Esophagus mucosa (tissue), 1 donor: ENCODE measurements around the gene CYB561D1. TPM values are rescaled to one million over a fixed set of nuclear protein-coding genes. Genes with fewer than 3 reads are reported as not detected.

Source experiments
- total RNA-seq: library from RNA; stranded (reverse); gene quantifications from one replicate; pipeline ENCODE4 v1.2.4, GENCODE V29; 2023
- donor health status: DM: yes; HTN: yes; CAD: no.

CYB561D1 gene
- total RNA-seq, 1 donor from 2014 or later = 7.2 TPM

Other genes starting within 250 kb of the CYB561D1 start
- gene CELSR2, start 244.6 kb upstream of the CYB561D1 start, total RNA-seq = 41.6 TPM
- 10.9 TPM for gene PSRC1, start 210.9 kb upstream of the CYB561D1 start, total RNA-seq
- 0.76 TPM for gene MYBPHL, start 187.1 kb upstream of the CYB561D1 start, total RNA-seq
- 60.6 TPM for gene SORT1, start 96.2 kb upstream of the CYB561D1 start, total RNA-seq
- 86.2 TPM for gene PSMA5, start 67.6 kb upstream of the CYB561D1 start, total RNA-seq
- gene SYPL2, start 27.5 kb upstream of the CYB561D1 start, total RNA-seq = not detected
- 2.7 TPM for gene ATXN7L2, start 10.2 kb upstream of the CYB561D1 start, total RNA-seq
- 1.2 TPM for gene AMIGO1, start 15.6 kb downstream of the CYB561D1 start, total RNA-seq
- gene GPR61, start 45.8 kb downstream of the CYB561D1 start, total RNA-seq = not detected
- gene GNAI3, start 54.5 kb downstream of the CYB561D1 start, total RNA-seq = 10.5 TPM
- gene GNAT2, start 125.5 kb downstream of the CYB561D1 start, total RNA-seq = not detected
- gene AMPD2, start 125.7 kb downstream of the CYB561D1 start, total RNA-seq = 16.5 TPM
- gene GSTM4, start 162.0 kb downstream of the CYB561D1 start, total RNA-seq = 27.3 TPM
- gene GSTM2, start 174.0 kb downstream of the CYB561D1 start, total RNA-seq = 17.7 TPM
- gene GSTM1, start 193.7 kb downstream of the CYB561D1 start, total RNA-seq = not detected
- 0.36 TPM for gene GSTM5, start 218.2 kb downstream of the CYB561D1 start, total RNA-seq
- gene GSTM3, start 246.9 kb downstream of the CYB561D1 start, total RNA-seq = 19.4 TPM